Measurements from ENCODE around the gene UCK1.

DNA sequence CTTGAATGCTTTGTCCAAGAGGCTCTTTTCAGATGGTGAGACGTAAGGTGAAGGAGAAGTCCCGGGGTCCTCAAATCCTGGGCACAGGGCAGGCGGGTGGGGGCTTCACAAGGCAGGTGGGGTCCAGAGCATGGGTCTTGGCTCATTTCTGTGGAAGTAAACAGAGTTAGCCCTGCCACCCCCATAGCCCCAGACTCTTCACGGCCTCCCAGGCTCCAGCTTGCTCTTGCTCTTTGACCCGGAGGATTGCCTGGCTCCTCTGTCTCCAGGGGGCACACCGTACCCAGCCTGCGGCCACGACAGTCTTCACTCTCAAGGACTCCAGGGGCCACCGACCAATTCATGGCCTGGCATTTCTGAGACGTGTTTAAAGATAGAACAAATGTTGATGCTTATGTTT is 57.2 kb downstream of the UCK1 start:
- TF ChIP-seq, protein P1, sequence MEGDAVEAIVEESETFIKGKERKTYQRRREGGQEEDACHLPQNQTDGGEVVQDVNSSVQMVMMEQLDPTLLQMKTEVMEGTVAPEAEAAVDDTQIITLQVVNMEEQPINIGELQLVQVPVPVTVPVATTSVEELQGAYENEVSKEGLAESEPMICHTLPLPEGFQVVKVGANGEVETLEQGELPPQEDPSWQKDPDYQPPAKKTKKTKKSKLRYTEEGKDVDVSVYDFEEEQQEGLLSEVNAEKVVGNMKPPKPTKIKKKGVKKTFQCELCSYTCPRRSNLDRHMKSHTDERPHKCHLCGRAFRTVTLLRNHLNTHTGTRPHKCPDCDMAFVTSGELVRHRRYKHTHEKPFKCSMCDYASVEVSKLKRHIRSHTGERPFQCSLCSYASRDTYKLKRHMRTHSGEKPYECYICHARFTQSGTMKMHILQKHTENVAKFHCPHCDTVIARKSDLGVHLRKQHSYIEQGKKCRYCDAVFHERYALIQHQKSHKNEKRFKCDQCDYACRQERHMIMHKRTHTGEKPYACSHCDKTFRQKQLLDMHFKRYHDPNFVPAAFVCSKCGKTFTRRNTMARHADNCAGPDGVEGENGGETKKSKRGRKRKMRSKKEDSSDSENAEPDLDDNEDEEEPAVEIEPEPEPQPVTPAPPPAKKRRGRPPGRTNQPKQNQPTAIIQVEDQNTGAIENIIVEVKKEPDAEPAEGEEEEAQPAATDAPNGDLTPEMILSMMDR (IDR thresholded peaks at IDR 0.05; ENCODE audit: low read depth, low read length, poor library complexity, severe bottlenecking), result no peak
- TF ChIP-seq EZH2phosphoT487 (IDR thresholded peaks at IDR 0.05; ENCODE audit: borderline replicate concordance, low read length), result no peak

Measured in DOHH2 (cell line).